Nasal cavity respiratory epithelium epithelial cell of viscerocranial mucosa (primary cell): ENCODE results near the gene ANGPTL4. TPM values are rescaled to one million over a fixed set of nuclear protein-coding genes. Genes with fewer than 3 reads are reported as not detected.

ENCODE experiments used
- total RNA-seq: library from RNA; depleted of rRNA; stranded (reverse); fragments of >200 nt; gene quantifications from 2 replicates; pipeline ENCODE4 v1.2.3, GENCODE V29; 2014

ANGPTL4 gene, protein sequence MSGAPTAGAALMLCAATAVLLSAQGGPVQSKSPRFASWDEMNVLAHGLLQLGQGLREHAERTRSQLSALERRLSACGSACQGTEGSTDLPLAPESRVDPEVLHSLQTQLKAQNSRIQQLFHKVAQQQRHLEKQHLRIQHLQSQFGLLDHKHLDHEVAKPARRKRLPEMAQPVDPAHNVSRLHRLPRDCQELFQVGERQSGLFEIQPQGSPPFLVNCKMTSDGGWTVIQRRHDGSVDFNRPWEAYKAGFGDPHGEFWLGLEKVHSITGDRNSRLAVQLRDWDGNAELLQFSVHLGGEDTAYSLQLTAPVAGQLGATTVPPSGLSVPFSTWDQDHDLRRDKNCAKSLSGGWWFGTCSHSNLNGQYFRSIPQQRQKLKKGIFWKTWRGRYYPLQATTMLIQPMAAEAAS
- 3.4 and 5.9 TPM in 2 replicates for total RNA-seq

DNA sequence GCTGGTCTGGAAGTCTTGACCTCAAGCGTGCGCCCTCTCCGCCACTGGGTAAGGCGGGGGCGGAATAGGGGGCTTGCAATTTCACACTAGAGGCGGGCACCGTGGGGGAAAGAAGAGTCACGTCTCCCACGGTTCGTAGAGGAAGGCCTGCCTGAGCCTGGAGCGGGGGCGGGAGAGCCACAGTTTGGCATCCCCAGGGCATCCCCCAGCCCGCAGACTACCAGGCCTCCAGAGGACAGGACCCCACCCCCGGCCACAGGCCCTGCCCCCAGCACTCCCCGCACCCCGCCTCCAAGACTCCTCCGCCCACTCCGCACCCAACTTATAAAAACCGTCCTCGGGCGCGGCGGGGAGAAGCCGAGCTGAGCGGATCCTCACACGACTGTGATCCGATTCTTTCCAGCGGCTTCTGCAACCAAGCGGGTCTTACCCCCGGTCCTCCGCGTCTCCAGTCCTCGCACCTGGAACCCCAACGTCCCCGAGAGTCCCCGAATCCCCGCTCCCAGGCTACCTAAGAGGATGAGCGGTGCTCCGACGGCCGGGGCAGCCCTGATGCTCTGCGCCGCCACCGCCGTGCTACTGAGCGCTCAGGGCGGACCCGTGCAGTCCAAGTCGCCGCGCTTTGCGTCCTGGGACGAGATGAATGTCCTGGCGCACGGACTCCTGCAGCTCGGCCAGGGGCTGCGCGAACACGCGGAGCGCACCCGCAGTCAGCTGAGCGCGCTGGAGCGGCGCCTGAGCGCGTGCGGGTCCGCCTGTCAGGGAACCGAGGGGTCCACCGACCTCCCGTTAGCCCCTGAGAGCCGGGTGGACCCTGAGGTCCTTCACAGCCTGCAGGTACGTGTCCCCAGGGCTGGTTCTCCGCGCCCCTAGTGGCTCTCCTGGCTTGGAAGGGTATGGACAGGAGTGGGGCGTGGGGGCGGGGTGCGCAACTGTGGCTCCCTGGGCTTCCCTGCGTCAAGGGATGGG lies at the start of gene ANGPTL4:
ANGPTL4 (plus strand) TSS at position 353 of the 969 bp plus-strand sequence; CDS start at position 520, 167 bp downstream.

GRCh38 chr19:8321067-8321985 lies 42.6 kb upstream of the ANGPTL4 start, which contains the start of the genes NDUFA7 and RPS28:
TSS of gene NDUFA7 (minus strand) at chr19:8321375. CDS start at chr19:8321358, 17 bp downstream.
TSS of gene RPS28 (plus strand) at chr19:8321496. CDS start at chr19:8321531, 35 bp downstream.

DNA sequence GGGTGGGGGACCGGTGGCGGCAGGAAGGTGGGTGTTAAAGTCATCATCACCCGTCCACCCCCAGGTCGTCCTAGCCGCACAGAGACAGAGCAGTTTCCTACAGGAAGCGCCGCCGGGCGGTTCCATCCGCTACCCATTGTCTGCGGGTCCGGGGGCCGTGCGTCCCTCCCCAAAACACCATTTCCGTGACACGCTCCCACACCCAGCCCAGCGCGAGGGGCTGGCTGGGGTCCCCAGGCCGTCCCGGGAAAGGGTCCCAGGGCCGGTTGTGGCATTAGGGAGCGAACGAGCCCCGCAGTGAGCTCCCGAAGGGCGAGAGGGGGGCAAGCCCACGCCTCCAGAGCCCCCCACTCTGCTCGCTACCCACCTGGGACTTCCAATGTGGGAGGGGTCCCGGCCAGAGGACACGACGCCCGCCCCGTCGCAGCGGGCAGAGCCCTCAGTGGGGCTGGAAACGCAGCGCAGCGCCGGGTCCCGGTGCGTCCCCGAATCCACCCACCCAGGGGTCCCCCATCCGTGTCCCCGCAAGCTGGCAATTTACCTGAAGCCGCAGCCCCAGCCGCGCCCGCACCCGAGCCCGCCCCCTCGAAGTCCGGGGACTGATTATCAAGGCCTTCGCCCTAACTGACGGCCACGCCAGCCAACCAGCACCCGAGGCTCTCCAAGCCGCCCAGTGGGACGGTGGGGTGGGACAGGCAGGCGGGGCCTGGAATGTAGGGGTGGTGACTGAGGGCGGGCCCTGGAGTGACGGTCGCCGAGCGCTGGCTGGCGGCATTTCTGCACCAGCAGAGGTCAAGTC lies 21.1 kb upstream of the ANGPTL4 start, which contains the start of gene KANK3:
KANK3 (minus strand) TSS at position 579 of the 799 bp plus-strand sequence. CDS start 5,434 bp downstream, outside the sequence.

DNA sequence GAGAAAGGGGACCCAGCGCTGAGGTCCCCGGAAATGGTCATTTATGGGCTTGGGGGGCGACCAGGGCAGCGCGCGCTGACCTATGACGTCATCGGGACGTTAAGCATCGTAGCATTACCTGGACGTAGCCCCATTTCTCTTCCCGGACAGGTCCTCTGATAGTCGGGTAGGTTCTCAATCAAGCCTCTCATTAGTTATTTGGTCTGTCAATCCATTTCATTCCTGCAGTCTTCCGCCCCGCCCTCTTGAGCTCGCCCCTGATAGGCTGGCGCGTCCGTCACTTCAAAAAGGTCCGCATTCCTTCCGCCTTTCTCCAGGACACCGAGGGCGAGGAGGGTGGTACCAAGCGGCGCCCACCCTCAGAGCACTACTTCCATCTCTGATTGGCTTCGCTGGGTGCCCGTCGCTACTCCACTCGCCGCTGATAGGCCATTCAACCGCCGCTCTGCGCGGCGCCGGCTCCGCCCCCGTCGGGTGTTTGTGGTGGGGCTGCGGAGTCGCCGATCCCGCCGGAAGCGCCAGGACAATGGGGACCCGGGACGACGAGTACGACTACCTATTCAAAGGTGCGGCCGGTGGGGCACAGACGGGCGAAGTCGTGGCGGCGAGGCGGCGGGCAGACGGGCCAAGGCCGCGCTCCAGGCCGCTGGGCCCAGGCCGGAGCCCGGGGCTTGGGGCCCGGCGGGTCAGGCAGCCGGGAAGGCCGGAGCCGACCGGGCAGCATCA lies 26.1 kb downstream of the ANGPTL4 start, which contains the start of gene RAB11B:
RAB11B (plus strand) TSS at position 470 of the 726 bp plus-strand sequence; CDS start at position 527, 57 bp downstream.

DNA sequence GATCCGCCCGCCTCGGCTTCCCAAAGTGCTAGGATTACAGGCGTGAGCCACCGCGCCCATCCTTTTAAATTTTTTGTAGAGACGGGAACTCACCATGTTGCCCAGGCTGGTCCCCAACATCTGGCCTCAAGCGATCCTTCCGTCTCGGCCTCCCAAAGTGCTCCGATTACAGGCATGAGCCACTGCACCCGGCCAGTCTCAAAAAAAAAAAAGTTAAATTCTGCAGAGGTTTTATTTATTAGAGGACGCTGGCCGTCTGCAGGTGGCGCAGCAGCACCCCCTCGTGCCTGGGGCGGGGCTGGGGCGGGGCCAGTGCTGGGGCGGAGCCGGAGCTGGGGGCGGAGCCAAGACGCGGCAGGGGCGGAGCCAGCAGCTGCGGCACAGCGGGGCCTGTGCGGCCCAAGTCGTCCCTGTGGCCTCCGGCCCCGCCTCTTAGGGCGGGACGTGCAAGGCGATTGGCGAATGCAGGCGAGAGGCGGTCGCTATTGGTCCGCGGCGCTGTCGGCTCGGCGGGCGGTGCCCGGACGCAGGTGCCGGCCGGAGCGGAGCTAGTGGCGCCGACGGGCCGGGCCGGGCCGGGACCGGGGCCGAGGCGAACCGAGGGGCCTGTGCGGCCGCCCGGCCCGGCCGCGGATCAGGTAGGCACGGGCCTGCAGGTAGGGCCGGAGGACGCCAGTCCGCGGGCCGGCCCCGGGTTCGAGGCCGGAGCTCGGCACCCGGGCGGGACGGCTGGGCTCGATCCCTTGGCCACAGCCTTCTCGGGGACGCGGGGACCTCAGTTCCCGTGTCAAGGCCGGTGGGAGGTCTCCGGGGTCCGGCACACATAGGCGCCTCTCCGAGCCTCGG lies 49.1 kb downstream of the ANGPTL4 start, which contains the start of gene MARCHF2:
MARCHF2 (plus strand) TSS at position 523 of the 846 bp plus-strand sequence. CDS start 8,536 bp downstream, outside the sequence.

Other genes starting within 250 kb of the ANGPTL4 start
- gene FBN3, start 214.6 kb upstream of the ANGPTL4 start, total RNA-seq: not detected in 2 replicates
- gene CERS4, start 154.8 kb upstream of the ANGPTL4 start, total RNA-seq: 5.8 and 8.1 TPM in 2 replicates
- gene CD320, start 55.8 kb upstream of the ANGPTL4 start, total RNA-seq: 6.8 and 9.8 TPM in 2 replicates
- 18.7 and 24.3 TPM in 2 replicates for gene NDUFA7, start 42.8 kb upstream of the ANGPTL4 start, total RNA-seq
- gene RPS28, start 42.7 kb upstream of the ANGPTL4 start, total RNA-seq: 316 and 569 TPM in 2 replicates
- 0.57 and 1.7 TPM in 2 replicates for gene KANK3, start 20.9 kb upstream of the ANGPTL4 start, total RNA-seq
- gene RAB11B, start 26.2 kb downstream of the ANGPTL4 start, total RNA-seq: 53.3 and 120 TPM in 2 replicates
- gene MARCHF2, start 49.1 kb downstream of the ANGPTL4 start, total RNA-seq: 38.3 and 43.4 TPM in 2 replicates
- gene HNRNPM, start 80.8 kb downstream of the ANGPTL4 start, total RNA-seq: 34.9 and 76.1 TPM in 2 replicates
- 0.14 TPM in 1 of 2 replicates, not detected in the other for gene PRAM1, start 138.5 kb downstream of the ANGPTL4 start, total RNA-seq
- gene ZNF414, start 150.0 kb downstream of the ANGPTL4 start, total RNA-seq: 0.68 and 5.3 TPM in 2 replicates
- gene MYO1F, start 213.3 kb downstream of the ANGPTL4 start, total RNA-seq: not detected in 2 replicates
- 0.36 TPM in 1 of 2 replicates, not detected in the other for gene ADAMTS10, start 246.6 kb downstream of the ANGPTL4 start, total RNA-seq